Stimulated activated naive CD8-positive, alpha-beta T cell treated with anti-CD3 and anti-CD28 coated beads, Interleukin-15, amount 100 ng/mL, for 72 hours (primary cell): Measurements from ENCODE around the gene SMAD9.

Source experiments
- ATAC-seq: fragments of 150-1000 bp; cut with Tn5 transposase; 2 replicates; pipeline ENCODE4 v1.10.0; 2021; ENCODE audit warnings: mild to moderate bottlenecking, moderate library complexity
- DNase-seq, 2 donors: peaks; one replicate each; pipeline ENCODE4 v3.0.0; 2021 to 2022
- H3K27ac Mint-ChIP-seq, 2 donors: one replicate each; pipeline ENCODE4 v1.8.0; 2022; ENCODE audit warnings: mild to moderate bottlenecking in 2 of 2, mixed read lengths in 2 of 2, moderate library complexity in 2 of 2
- H3K27me3 Mint-ChIP-seq: one replicate; pipeline ENCODE4 v1.8.0; 2022; ENCODE audit warnings: mixed read lengths
- H3K4me1 Mint-ChIP-seq: one replicate; pipeline ENCODE4 v1.8.0; 2022; ENCODE audit warnings: mild to moderate bottlenecking, mixed read lengths
- H3K4me3 Mint-ChIP-seq, 2 donors: one replicate each; pipeline ENCODE4 v1.8.0; 2022; ENCODE audit warnings: mild to moderate bottlenecking in 2 of 2, mixed read lengths in 2 of 2, moderate library complexity in 1 of 2
- H3K9me3 Mint-ChIP-seq, 2 donors: one replicate each; pipeline ENCODE4 v1.8.0; 2022; ENCODE audit warnings: mixed read lengths in 2 of 2

SMAD9 gene

DNA sequence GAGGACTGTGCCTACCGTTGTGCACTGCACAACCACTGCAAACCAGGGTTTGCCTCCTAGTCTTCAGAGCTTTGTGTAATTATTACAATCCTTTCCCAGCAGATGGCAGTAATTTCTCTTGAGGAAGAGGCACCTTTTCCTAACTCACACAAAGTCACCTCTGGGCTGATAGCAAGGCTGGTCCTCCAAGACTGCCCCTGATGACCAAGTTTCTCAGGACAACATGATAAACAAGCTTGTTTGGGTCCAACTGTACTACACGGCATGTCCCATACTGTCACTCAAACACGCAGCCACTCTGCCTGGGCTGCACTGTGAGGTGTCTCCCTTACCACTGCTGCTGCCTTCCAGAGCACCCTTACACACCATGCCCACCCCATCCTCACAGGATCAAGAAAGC, 61.7 kb downstream of the SMAD9 start:
- DNase-seq: peak in 1 of 2 donors; percentile 1

DNA sequence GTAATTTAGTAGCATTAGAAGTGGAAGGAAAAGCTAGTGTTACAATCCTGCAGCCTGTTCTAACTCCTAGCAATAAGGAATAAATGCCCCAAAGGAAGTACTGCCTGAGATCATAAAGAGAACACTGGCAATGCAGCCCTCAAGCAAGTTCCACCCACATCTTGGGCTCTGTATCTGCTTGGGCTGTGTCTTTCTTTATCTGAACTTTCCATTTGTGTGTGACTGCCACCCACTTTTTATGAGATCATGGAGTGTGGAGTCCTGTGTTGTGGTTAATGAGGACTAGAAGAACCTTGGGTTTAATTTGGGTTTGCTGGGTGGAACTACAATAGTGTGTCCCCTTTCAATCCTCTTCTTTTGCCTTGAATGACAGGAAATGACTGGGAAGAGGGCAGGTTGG, 62.8 kb downstream of the SMAD9 start:
- H3K27me3 Mint-ChIP-seq: peaks cover 35% of the 10 kb centered on the region
- ATAC-seq (no peak), DNase-seq (no peak)
- no peak overlapping the region for H3K4me3 Mint-ChIP-seq
- H3K4me1 Mint-ChIP-seq: peaks cover 7% of the 10 kb centered on the region
- H3K9me3 Mint-ChIP-seq: no peaks in the 10 kb centered on the region
- H3K27ac Mint-ChIP-seq: no peak overlapping the region

More for the DNA sequence above, 61.7 kb downstream of the SMAD9 start:
- no peak overlapping the region for H3K4me3 Mint-ChIP-seq
- H3K27me3 Mint-ChIP-seq: peaks cover 44% of the 10 kb centered on the region
- peak; percentile 67 for ATAC-seq
- H3K27ac Mint-ChIP-seq: peak overlapping the region in 1 of 2 donors; percentile 2
- H3K4me1 Mint-ChIP-seq: peaks cover 12% of the 10 kb centered on the region
- H3K9me3 Mint-ChIP-seq: no peaks in the 10 kb centered on the region

GRCh38 chr13:36850790-36851438, 69.1 kb downstream of the SMAD9 start:
- Mint-ChIP-seq H3K27me3 (peaks cover 12% of the 10 kb centered on the region), H3K4me3 (no peak overlapping the region), H3K9me3 (no peaks in the 10 kb centered on the region), H3K4me1 (no peaks in the 10 kb centered on the region), H3K27ac (no peak overlapping the region)
- no peak for ATAC-seq
- no peak for DNase-seq

DNA sequence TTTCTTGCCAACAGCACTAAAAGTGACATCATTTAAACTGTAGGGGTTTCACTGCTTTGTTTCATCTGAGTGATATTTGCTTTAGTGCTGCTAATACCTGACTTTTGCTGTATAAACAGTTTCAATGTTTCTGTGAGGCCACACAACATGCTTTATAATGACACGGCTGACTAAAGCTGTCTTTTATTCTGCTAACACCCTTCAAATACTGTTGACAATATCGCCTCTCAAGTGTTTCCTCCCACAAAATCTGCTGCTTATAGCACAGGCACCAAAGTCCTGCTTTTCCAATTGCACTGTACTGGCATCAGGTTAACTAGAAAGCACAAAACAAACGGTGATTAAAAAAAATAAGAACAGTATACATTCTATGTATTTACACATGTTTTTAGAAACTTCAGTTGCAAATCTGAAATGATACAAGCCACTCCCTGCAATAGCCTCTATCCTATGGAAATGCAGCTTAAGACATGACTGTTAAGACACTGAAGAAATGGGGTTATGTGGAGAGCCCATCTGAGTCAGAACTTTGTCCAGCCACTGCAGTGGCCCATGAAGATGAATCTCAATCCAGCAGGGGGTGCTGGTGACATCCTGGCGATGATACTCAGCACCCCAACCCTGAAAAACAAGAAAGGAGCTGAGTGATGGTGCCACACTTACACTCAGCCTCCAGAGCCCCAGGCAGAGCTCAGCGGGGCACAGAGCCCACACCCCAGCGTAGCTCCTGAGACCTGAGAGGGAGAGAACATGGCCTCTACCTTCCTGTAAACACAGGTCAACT, 71.6 kb downstream of the SMAD9 start:
- Mint-ChIP-seq H3K27ac (no peak overlapping the region), H3K27me3 (peaks cover 2% of the 10 kb centered on the region), H3K4me3 (no peak overlapping the region), H3K9me3 (no peaks in the 10 kb centered on the region), H3K4me1 (no peaks in the 10 kb centered on the region)
- peak; percentile 55 for ATAC-seq
- no peak for DNase-seq

- H3K4me1 Mint-ChIP-seq: no peaks in the 10 kb centered on the region
- no peak for ATAC-seq
- no peak overlapping the region for H3K27ac Mint-ChIP-seq
- H3K9me3 Mint-ChIP-seq: no peaks in the 10 kb centered on the region
- H3K27me3 Mint-ChIP-seq: no peaks in the 10 kb centered on the region
- DNase-seq: no peak
- H3K4me3 Mint-ChIP-seq: no peak overlapping the region
Measured at GRCh38 chr13:36847606-36848005, 72.4 kb downstream of the SMAD9 start.

GRCh38 chr13:36841391-36841790, 78.6 kb downstream of the SMAD9 start:
- no peak overlapping the region for H3K4me3 Mint-ChIP-seq
- ATAC-seq: no peak
- no peaks in the 10 kb centered on the region for H3K9me3 Mint-ChIP-seq
- no peak overlapping the region for H3K27ac Mint-ChIP-seq
- H3K4me1 Mint-ChIP-seq: no peaks in the 10 kb centered on the region
- no peaks in the 10 kb centered on the region for H3K27me3 Mint-ChIP-seq
- DNase-seq: no peak

- Mint-ChIP-seq H3K9me3 (no peaks in the 10 kb centered on the region), H3K27ac (no peak overlapping the region), H3K27me3 (no peaks in the 10 kb centered on the region), H3K4me1 (no peaks in the 10 kb centered on the region), H3K4me3 (no peak overlapping the region)
- no peak for ATAC-seq
- no peak for DNase-seq
Measured at GRCh38 chr13:36840718-36841250, 79.3 kb downstream of the SMAD9 start.

DNA sequence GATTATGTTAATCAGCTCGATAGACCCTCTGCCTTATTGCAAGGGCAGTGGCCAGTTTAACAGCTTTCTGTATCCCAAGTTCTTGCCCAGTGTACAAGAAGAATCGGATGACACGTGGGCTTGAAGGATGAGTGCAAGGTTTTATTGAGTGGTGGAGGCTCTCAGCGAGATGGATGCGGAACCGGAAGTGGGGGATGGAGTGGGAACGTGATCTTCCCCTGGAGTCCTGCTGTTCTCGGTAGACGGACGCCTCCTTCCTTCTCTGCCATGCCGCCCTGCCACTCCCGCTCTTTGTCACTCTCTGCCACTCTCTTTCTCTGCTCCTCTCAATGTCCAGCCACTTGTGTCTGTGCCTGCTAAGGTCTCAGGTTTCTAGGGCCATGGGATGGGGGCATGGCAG, 80.1 kb downstream of the SMAD9 start:
- H3K27me3 Mint-ChIP-seq: no peaks in the 10 kb centered on the region
- ATAC-seq (no peak), DNase-seq (no peak)
- no peak overlapping the region for H3K4me3 Mint-ChIP-seq
- H3K4me1 Mint-ChIP-seq: no peaks in the 10 kb centered on the region
- H3K27ac Mint-ChIP-seq: no peak overlapping the region
- no peaks in the 10 kb centered on the region for H3K9me3 Mint-ChIP-seq

DNA sequence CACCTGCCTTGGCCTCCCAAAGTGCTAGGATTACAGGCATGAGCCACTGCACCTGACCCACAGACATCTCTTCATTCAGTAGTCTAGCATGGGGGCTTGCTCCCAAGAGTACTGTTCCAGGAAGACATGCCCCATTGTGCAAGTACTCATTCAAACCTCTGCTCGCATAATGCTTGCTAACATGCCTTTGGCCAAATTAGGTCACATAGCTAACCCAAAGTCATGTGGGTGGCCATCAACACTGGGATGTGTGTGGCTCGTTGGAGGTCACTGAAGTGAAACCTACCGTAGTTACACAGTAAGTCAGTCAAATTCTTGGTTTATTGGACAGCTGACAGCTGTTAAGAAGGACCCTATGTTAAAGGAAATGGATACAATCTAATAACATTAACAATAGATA, 80.8 kb downstream of the SMAD9 start:
- ATAC-seq (no peak), DNase-seq (no peak)
- H3K27ac Mint-ChIP-seq: no peak overlapping the region
- H3K4me1 Mint-ChIP-seq: no peaks in the 10 kb centered on the region
- H3K4me3 Mint-ChIP-seq: no peak overlapping the region
- H3K9me3 Mint-ChIP-seq: no peaks in the 10 kb centered on the region
- H3K27me3 Mint-ChIP-seq: no peaks in the 10 kb centered on the region

DNA sequence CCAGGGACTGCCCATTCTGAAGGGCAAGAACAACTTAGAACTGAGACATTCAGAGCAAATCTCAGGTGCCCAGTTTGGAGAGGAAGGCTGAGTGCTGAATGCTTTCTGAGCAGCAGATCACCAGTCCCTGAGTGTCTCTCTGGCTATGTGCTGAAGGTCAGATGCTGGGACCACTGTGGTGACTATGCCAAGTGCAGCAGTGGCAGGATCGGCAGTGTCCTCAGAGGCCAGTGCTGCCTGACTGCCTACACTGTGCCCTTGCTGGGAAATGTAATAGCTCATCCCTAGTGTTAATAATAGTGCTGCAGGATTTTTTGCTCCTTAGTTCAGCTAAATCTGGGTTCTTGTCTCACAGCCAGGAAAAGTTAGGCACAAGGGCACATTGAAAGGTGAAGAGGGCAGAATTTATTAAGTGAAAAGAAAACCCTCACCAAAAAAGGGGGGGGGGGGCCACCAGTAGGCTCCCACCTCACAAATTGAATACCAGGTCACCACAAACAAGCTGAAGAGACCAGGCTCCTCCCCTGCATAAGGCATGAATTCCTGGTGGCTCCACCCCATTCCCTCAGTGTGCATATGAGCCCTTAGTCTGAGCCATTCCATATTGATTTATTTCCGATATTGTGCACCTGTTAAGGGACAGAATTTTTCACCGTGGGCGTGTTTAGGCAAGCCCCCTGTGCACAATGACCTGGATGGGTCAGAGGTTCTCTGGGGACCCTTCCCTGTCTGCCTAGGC, 82.5 kb downstream of the SMAD9 start:
- no peak overlapping the region for H3K27ac Mint-ChIP-seq
- no peak for DNase-seq
- no peaks in the 10 kb centered on the region for H3K4me1 Mint-ChIP-seq
- no peak for ATAC-seq
- no peaks in the 10 kb centered on the region for H3K27me3 Mint-ChIP-seq
- no peak overlapping the region for H3K4me3 Mint-ChIP-seq
- H3K9me3 Mint-ChIP-seq: no peaks in the 10 kb centered on the region

DNA sequence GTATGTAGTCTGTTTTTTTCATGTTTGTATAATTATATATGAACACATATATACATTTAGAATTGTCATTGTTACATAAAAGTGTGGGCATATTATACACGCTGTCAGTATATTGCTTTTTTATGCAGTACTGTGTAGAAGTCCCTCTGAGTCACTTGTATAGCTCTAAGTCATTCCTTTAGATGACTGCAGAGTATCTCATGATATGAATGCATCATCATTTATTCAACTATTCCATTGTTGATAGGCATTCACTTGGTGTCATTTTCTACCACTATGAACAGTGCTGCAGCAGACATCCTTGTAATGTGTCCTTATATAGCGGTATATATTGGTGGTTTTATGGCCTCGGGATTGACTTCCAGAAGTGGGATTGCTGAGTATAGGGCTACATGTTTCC, 85.7 kb downstream of the SMAD9 start:
- Mint-ChIP-seq H3K4me1 (no peaks in the 10 kb centered on the region), H3K4me3 (no peak overlapping the region), H3K9me3 (no peaks in the 10 kb centered on the region), H3K27me3 (no peaks in the 10 kb centered on the region), H3K27ac (no peak overlapping the region)
- DNase-seq (no peak), ATAC-seq (peak; percentile 48)

- ATAC-seq: no peak
- Mint-ChIP-seq H3K4me1 (no peaks in the 10 kb centered on the region), H3K27ac (no peak overlapping the region), H3K9me3 (no peaks in the 10 kb centered on the region), H3K27me3 (no peaks in the 10 kb centered on the region), H3K4me3 (no peak overlapping the region)
- DNase-seq: no peak
Measured at GRCh38 chr13:36831291-36831690, 88.7 kb downstream of the SMAD9 start.

GRCh38 chr13:36829753-36830152, 90.3 kb downstream of the SMAD9 start:
- Mint-ChIP-seq H3K4me3 (no peak overlapping the region), H3K27ac (no peak overlapping the region), H3K4me1 (peaks cover 6% of the 10 kb centered on the region), H3K27me3 (no peaks in the 10 kb centered on the region), H3K9me3 (no peaks in the 10 kb centered on the region)
- DNase-seq (no peak), ATAC-seq (no peak)

DNA sequence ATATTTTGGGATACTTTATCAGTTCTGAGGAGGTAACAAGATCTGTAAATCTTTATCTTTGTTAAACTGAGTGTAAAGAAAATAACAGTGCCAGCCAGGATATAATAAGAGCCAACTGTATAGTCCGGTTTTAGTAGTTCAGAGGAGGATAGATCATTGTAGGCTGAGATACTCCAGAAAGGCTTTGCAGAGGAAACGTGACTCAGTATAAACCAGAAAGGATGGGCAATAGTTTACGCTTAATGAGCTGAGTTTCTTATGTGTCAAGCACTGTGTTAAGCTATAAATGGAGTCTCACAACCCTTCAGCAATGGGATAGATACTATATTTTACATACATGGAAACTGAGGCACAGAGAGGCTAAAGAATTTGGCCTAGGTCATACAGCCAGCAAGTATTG, 97.3 kb downstream of the SMAD9 start:
- no peaks in the 10 kb centered on the region for H3K9me3 Mint-ChIP-seq
- H3K4me1 Mint-ChIP-seq: peaks cover 55% of the 10 kb centered on the region
- H3K27ac Mint-ChIP-seq: no peak overlapping the region
- H3K27me3 Mint-ChIP-seq: no peaks in the 10 kb centered on the region
- H3K4me3 Mint-ChIP-seq: peak overlapping the region; percentile 42 to 94
- DNase-seq: no peak
- no peak for ATAC-seq

- Mint-ChIP-seq H3K4me3 (peak overlapping the region; percentile 94 to 96), H3K27me3 (no peaks in the 10 kb centered on the region), H3K27ac (peak overlapping the region; percentile 98 to 99), H3K4me1 (peaks cover 60% of the 10 kb centered on the region), H3K9me3 (no peaks in the 10 kb centered on the region)
- ATAC-seq (peak; percentile 63), DNase-seq (no peak)
Measured at GRCh38 chr13:36820222-36820621, 99.8 kb downstream of the SMAD9 start.

DNA sequence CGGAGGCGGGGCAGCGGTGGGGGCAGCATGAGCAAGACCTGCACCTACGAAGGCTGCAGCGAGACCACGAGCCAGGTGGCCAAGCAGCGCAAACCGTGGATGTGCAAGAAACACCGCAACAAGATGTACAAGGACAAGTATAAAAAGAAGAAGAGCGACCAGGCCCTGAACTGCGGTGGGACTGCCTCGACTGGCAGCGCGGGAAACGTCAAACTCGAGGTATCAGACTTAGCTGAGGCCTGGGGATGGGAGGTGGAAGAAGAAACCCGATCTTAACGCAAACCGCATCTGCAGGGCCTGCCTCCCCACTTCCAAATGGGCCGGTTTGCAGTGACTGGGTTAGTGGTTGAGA, 100.3 kb downstream of the SMAD9 start:
- DNase-seq: peak in 1 of 2 donors; percentile 50
- peak overlapping the region; percentile 94 to 96 for H3K4me3 Mint-ChIP-seq
- peak; percentile 34 for ATAC-seq
- no peaks in the 10 kb centered on the region for H3K27me3 Mint-ChIP-seq
- H3K4me1 Mint-ChIP-seq: peaks cover 55% of the 10 kb centered on the region
- H3K27ac Mint-ChIP-seq: peak overlapping the region; percentile 98 to 99
- H3K9me3 Mint-ChIP-seq: peaks cover 0 to under 1% of the 10 kb centered on the region in 2 donors
